HEK293 (cell line): ENCODE measurements around the gene SLC25A52.

Experiments used
- CTCF ChIP-seq: fragments of 450-650 bp; formaldehyde crosslinking; IDR thresholded peaks from 2 replicates; pipeline ENCODE4 v1.5.1; 2016; ENCODE audit warnings: missing biosample characterization, missing genetic modification characterization
- MYNN ChIP-seq: fragments of 450-650 bp; formaldehyde crosslinking; IDR thresholded peaks from 2 replicates; pipeline ENCODE4 v1.5.1; 2016; ENCODE audit warnings: missing biosample characterization, missing genetic modification characterization, borderline replicate concordance
- TCF7L2 ChIP-seq: IDR thresholded peaks from 2 replicates; pipeline ENCODE4 v1.6.1; 2011; ENCODE audit warnings: low read depth, mild to moderate bottlenecking, inconsistent platforms, low read length, moderate library complexity, borderline replicate concordance
- YY2 ChIP-seq: fragments of 450-650 bp; formaldehyde crosslinking; IDR thresholded peaks from 2 replicates; pipeline ENCODE4 v1.5.1; 2016; ENCODE audit warnings: missing biosample characterization, missing genetic modification characterization
- ZBTB26 ChIP-seq: fragments of 450-650 bp; formaldehyde crosslinking; optimal IDR thresholded peaks from 2 replicates; pipeline ENCODE3; 2016; ENCODE audit warnings: missing biosample characterization, mild to moderate bottlenecking, missing genetic modification characterization
- ZBTB7A ChIP-seq: fragments of 450-650 bp; formaldehyde crosslinking; IDR thresholded peaks from 2 replicates; pipeline ENCODE4 v1.5.1; 2016; ENCODE audit warnings: low read depth, missing biosample characterization, missing genetic modification characterization
- ZNF138 ChIP-seq: fragments of 450-650 bp; formaldehyde crosslinking; IDR thresholded peaks from 2 replicates; pipeline ENCODE4 v1.5.1; 2016; ENCODE audit warnings: missing biosample characterization, missing genetic modification characterization, borderline replicate concordance
- ZNF19 ChIP-seq: fragments of 450-650 bp; formaldehyde crosslinking; IDR thresholded peaks from 2 replicates; pipeline ENCODE4; 2016; ENCODE audit warnings: missing biosample characterization, missing genetic modification characterization, low read depth
- ZNF449 ChIP-seq: fragments of 450-650 bp; formaldehyde crosslinking; IDR thresholded peaks from 2 replicates; pipeline ENCODE4 v1.5.1; 2017; ENCODE audit warnings: missing biosample characterization, mild to moderate bottlenecking, missing genetic modification characterization, moderate library complexity
- ZNF530 ChIP-seq: fragments of 450-650 bp; formaldehyde crosslinking; IDR thresholded peaks from 2 replicates; pipeline ENCODE4 v1.5.1; 2016; ENCODE audit warnings: low read depth, missing biosample characterization, missing genetic modification characterization
- ZNF76 ChIP-seq: fragments of 450-650 bp; formaldehyde crosslinking; IDR thresholded peaks from 2 replicates; pipeline ENCODE4; 2016; ENCODE audit warnings: low read depth, missing biosample characterization, missing genetic modification characterization, borderline replicate concordance
- ZNF777 ChIP-seq: fragments of 450-650 bp; formaldehyde crosslinking; IDR thresholded peaks from 2 replicates; pipeline ENCODE4 v1.5.1; 2017; ENCODE audit warnings: missing biosample characterization, missing genetic modification characterization, borderline replicate concordance

GRCh38 chr18:31746396-31746795 lies 14.3 kb downstream of the SLC25A52 start:
- no peak for TF ChIP-seq ZNF76 (tag by site-specific recombination)
- TF ChIP-seq TCF7L2, result no peak
- no peak for TF ChIP-seq YY2 (tag by site-specific recombination)
- TF ChIP-seq ZBTB7A (tag by site-specific recombination), result no peak
- TF ChIP-seq ZNF19 (tag by site-specific recombination), result no peak
- TF ChIP-seq ZNF449, result no peak
- TF ChIP-seq ZBTB26 (tag by site-specific recombination), result no peak
- TF ChIP-seq ZNF530 (tag by site-specific recombination), result no peak
- TF ChIP-seq CTCF (tag by site-specific recombination), result no peak
- TF ChIP-seq ZNF138 (tag by site-specific recombination), result no peak
- TF ChIP-seq MYNN (tag by site-specific recombination), result no peak
- TF ChIP-seq ZNF777 (tag by site-specific recombination), result no peak
